ENCODE data around the gene WDR74. TPM values are rescaled to one million over a fixed set of nuclear protein-coding genes. Genes with fewer than 3 reads are reported as not detected.
A peak's percentile ranks its signal among the peaks of the same experiment; 100 is the strongest.

The WDR74 gene
- total RNA-seq, 1 experiment from 2014 or later = 115 TPM

DNA sequence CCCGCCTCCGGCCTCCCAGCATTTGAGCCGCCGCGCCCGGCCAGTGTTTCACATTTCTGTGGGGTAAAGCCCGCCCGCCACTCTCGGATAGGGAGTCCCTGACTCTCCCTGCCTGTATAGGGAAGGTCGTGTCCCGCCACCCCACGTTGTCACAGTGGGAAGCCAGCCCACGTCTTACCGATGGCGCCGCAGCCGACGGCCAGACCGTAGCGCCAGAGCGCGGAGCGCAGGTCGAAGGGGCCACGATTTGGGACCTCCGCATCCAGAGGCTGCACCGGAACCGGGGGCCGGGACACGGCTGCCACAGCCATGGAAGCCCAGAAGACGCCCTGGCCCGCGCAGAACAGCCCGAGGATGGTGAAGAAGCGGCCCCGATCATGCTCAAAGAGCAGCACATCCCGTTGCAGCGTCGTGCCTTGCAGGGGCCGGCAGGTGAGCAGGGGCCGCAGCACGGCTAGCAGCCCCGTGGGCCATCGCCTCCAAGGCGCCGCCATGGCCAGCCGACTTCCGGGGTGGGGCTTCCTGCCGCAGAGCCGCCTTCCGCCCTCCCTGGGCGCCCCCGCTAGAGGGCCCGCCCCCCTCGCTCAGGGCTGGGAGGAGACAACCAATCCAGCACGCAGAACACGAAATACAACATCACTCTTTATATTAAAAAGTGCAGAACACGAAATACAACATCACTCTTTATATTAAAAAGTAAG is 47.7 kb downstream of the WDR74 start, which contains the start of gene TMEM223:
Gene TMEM223 (minus strand): TSS at position 506 of the 701 bp plus-strand sequence. CDS start 12 bp downstream, at position 494.
- peaks cover 6% of the 10 kb centered on the region; the same call in 1 of the 2 replicates for H3K36me3 ChIP-seq (ENCODE audit: control insufficient read depth, insufficient read depth, low read length)
- ChIA-PET CTCF (interaction anchor here (0.9 kb wide), 1 partner anchor 22 kb away, joined by 3 read pairs; no protein-coding TSS in a partner anchor), POLR2A (interaction anchor here (0.6 to 1.6 kb wide), 7 partner anchors 20 to 65 kb away, joined by 3 to 5 read pairs (median 4); partner anchors contain the start of genes POLR2G, STX5 and TAF6L)
- DNase-seq = peak; percentile 84 to 92
- peaks cover 5% of the 10 kb centered on the region for H3K4me1 ChIP-seq
- no peaks in the 10 kb centered on the region for H3K9me3 ChIP-seq
- peak within 1 kb of the TSS; percentile 81 for H3K4me3 ChIP-seq (ENCODE audit: low read depth, low read length)
- TF ChIP-seq, protein P1, sequence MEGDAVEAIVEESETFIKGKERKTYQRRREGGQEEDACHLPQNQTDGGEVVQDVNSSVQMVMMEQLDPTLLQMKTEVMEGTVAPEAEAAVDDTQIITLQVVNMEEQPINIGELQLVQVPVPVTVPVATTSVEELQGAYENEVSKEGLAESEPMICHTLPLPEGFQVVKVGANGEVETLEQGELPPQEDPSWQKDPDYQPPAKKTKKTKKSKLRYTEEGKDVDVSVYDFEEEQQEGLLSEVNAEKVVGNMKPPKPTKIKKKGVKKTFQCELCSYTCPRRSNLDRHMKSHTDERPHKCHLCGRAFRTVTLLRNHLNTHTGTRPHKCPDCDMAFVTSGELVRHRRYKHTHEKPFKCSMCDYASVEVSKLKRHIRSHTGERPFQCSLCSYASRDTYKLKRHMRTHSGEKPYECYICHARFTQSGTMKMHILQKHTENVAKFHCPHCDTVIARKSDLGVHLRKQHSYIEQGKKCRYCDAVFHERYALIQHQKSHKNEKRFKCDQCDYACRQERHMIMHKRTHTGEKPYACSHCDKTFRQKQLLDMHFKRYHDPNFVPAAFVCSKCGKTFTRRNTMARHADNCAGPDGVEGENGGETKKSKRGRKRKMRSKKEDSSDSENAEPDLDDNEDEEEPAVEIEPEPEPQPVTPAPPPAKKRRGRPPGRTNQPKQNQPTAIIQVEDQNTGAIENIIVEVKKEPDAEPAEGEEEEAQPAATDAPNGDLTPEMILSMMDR (IDR thresholded peaks at IDR 0.05; ENCODE audit: insufficient read depth in 1 of 2, low read depth in 1 of 2, low read length in 1 of 2, severe bottlenecking in 1 of 2, unreplicated experiment in 1 of 2) = peak in 1 of 2 experiments; percentile 19
- H3K27me3 ChIP-seq (replicated peaks; ENCODE audit: control insufficient read depth, insufficient read depth, low read length) = no peaks in the 10 kb centered on the region
- Mint-ChIP-seq H3K9me3 (ENCODE audit: unreplicated experiment) (no peaks in the 10 kb centered on the region), H3K27ac (ENCODE audit: unreplicated experiment) (peak within 1 kb of the TSS; percentile 93), H3K4me3 (ENCODE audit: unreplicated experiment) (peak within 1 kb of the TSS; percentile 83), H3K36me3 (ENCODE audit: insufficient read depth, unreplicated experiment) (peaks cover 90% of the 10 kb centered on the region), H3K27me3 (ENCODE audit: insufficient read depth, unreplicated experiment) (no peaks in the 10 kb centered on the region), H3K4me1 (ENCODE audit: low read depth, unreplicated experiment) (peaks cover 14% of the 10 kb centered on the region)
- intact Hi-C loops (cut with micrococcal nuclease; ENCODE audit: unreplicated experiment) = loop anchor here (1.0 kb wide), 2 partner anchors 14 to 71 kb away; partner anchors contain the start of gene NXF1
- no TSS peak for BruUV-seq (replicated peaks)

DNA sequence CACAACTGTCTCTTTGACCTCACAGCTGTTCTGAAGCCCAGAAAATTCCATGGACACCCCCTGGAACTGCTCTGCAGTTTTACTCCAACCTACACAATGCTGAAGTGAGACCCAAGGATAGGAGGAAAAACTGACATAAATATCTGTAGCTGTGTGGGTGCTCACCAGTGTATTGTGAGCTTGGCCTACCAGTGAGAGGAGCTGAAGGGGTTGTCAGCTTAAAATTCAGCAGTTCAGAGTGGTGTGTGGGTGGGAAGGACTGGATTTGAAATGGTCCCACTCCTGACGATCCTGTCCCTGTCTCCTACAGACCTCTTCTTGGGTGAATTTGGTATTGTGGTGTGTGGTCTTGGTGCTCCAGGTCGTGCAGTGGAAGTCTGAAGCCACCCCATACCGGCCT is 49.8 kb downstream of the WDR74 start:
- peaks cover 76% of the 10 kb centered on the region for H3K36me3 Mint-ChIP-seq (ENCODE audit: insufficient read depth, unreplicated experiment)
- no TSS peak for BruUV-seq (replicated peaks)
- no peak for DNase-seq

DNA sequence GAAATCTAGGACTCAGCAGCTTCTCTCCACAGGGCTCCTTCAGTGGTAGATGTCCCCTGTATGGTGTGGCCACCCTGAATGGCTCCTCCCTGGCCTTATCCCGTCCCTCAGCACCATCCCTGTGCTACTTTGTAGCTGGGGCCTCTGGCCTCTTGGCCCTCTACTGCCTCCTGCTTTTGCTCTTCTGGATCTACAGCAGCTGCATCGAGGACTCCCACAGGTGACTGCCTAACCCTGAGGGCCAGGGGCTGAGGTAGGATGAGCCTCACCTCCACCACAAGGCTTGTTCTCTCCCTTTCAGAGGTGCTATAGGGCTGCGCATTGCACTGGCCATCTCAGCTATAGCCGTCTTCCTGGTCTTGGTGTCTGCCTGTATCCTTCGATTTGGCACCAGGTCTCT is 50.4 kb downstream of the WDR74 start:
- Histone ChIP-seq H3K36me3 (ENCODE audit: control insufficient read depth, insufficient read depth, low read length) (0 out of 2 replicates have a peak, but pooled peaks cover 6% of the 10 kb centered on the region), H3K4me3 (ENCODE audit: low read depth, low read length) (no peak overlapping the region), H3K4me1 (peaks cover 9% of the 10 kb centered on the region), H3K9me3 (no peaks in the 10 kb centered on the region), H3K27me3 (replicated peaks; ENCODE audit: control insufficient read depth, insufficient read depth, low read length) (no peaks in the 10 kb centered on the region)
- no peak for DNase-seq
- TF ChIP-seq, protein P1 (IDR thresholded peaks at IDR 0.05; ENCODE audit: insufficient read depth in 1 of 2, low read depth in 1 of 2, low read length in 1 of 2, severe bottlenecking in 1 of 2, unreplicated experiment in 1 of 2) = no peak
- H3K36me3 Mint-ChIP-seq (ENCODE audit: insufficient read depth, unreplicated experiment) = peaks cover 70% of the 10 kb centered on the region
- H3K27ac Mint-ChIP-seq (ENCODE audit: unreplicated experiment) = peak overlapping the region; percentile 93
- intact Hi-C loops (cut with micrococcal nuclease; ENCODE audit: unreplicated experiment) = no loop called here
- POLR2A ChIA-PET = interaction anchor here (0.8 kb wide), 1 partner anchor 42 kb away, joined by 3 read pairs; no protein-coding TSS in a partner anchor
- H3K4me1 Mint-ChIP-seq (ENCODE audit: low read depth, unreplicated experiment) = peaks cover 9% of the 10 kb centered on the region
- no peaks in the 10 kb centered on the region for H3K27me3 Mint-ChIP-seq (ENCODE audit: insufficient read depth, unreplicated experiment)
- CTCF ChIA-PET = interaction anchor here (0.8 kb wide), 1 partner anchor 67 kb away, joined by 3 read pairs; no protein-coding TSS in a partner anchor
- H3K9me3 Mint-ChIP-seq (ENCODE audit: unreplicated experiment) = no peaks in the 10 kb centered on the region
- BruUV-seq (replicated peaks) = no TSS peak
- peak overlapping the region; percentile 91 for H3K4me3 Mint-ChIP-seq (ENCODE audit: unreplicated experiment)

More for the DNA sequence above, 49.8 kb downstream of the WDR74 start:
- H3K9me3 Mint-ChIP-seq (ENCODE audit: unreplicated experiment) = no peaks in the 10 kb centered on the region
- peak overlapping the region; percentile 93 for H3K27ac Mint-ChIP-seq (ENCODE audit: unreplicated experiment)
- TF ChIP-seq, protein P1 (IDR thresholded peaks at IDR 0.05; ENCODE audit: insufficient read depth in 1 of 2, low read depth in 1 of 2, low read length in 1 of 2, severe bottlenecking in 1 of 2, unreplicated experiment in 1 of 2) = no peak
- POLR2A ChIA-PET = interaction anchor here (0.8 kb wide), 1 partner anchor 42 kb away, joined by 3 read pairs; no protein-coding TSS in a partner anchor
- H3K4me1 Mint-ChIP-seq (ENCODE audit: low read depth, unreplicated experiment) = peaks cover 12% of the 10 kb centered on the region
- H3K36me3 ChIP-seq (ENCODE audit: control insufficient read depth, insufficient read depth, low read length) = peaks cover 6% of the 10 kb centered on the region; the same call in 1 of the 2 replicates
- H3K4me3 ChIP-seq (ENCODE audit: low read depth, low read length) = no peak overlapping the region
- intact Hi-C loops (cut with micrococcal nuclease; ENCODE audit: unreplicated experiment) = no loop called here
- H3K9me3 ChIP-seq = no peaks in the 10 kb centered on the region
- H3K27me3 Mint-ChIP-seq (ENCODE audit: insufficient read depth, unreplicated experiment) = no peaks in the 10 kb centered on the region
- CTCF ChIA-PET = interaction anchor here (0.8 kb wide), 1 partner anchor 66 kb away, joined by 3 read pairs; no protein-coding TSS in a partner anchor
- peaks cover 9% of the 10 kb centered on the region for H3K4me1 ChIP-seq
- H3K27me3 ChIP-seq (replicated peaks; ENCODE audit: control insufficient read depth, insufficient read depth, low read length) = no peaks in the 10 kb centered on the region
- peak overlapping the region; percentile 91 for H3K4me3 Mint-ChIP-seq (ENCODE audit: unreplicated experiment)
